CD4-positive, alpha-beta memory T cell (primary cell): ENCODE data around the gene PARM1. TPM values are rescaled to one million over a fixed set of nuclear protein-coding genes. Genes with fewer than 3 reads are reported as not detected.

Experiments
- CTCF ChIA-PET: fragments of 350-600 bp; sonication (Branson Sonifier 250); formaldehyde crosslinking; loops from one replicate; lab custom pipeline; 2021; ENCODE audit warnings: inconsistent platforms; ENCODE audit not compliant: partially characterized antibody; lab: Charles Lee
- POLR2A ChIA-PET: fragments of 350-600 bp; sonication (Branson Sonifier 250); formaldehyde crosslinking; loops from one replicate; lab custom pipeline; 2021; ENCODE audit not compliant: partially characterized antibody; lab: Charles Lee
- DNase-seq, 5 donors: peaks; one replicate each; pipeline versions ENCODE4 v3.0.0 to v3.0.0-alpha.2; 2020 to 2022; ENCODE audit warnings: mixed read lengths in 1 of 5
- H3K27ac ChIP-seq: one replicate; pipeline ENCODE4 v1.7.0; 2013; ENCODE audit warnings: low read depth, low read length
- H3K27me3 ChIP-seq: 2 replicates; pipeline ENCODE4 v1.7.0; 2013; ENCODE audit warnings: mild to moderate bottlenecking, low read length, moderate library complexity; ENCODE audit not compliant: insufficient read depth
- H3K36me3 ChIP-seq: 2 replicates; pipeline ENCODE4 v1.7.0; 2013; ENCODE audit warnings: mild to moderate bottlenecking, low read length, moderate library complexity; ENCODE audit not compliant: insufficient read depth
- H3K4me1 ChIP-seq: 2 replicates; pipeline ENCODE4 v1.7.0; 2013; ENCODE audit warnings: mild to moderate bottlenecking, low read length, moderate library complexity; ENCODE audit not compliant: insufficient read depth
- H3K4me3 ChIP-seq, 2 donors: one replicate each; pipeline ENCODE4 v1.7.0; 2013; ENCODE audit warnings: low read length in 2 of 2, mild to moderate bottlenecking in 1 of 2
- H3K9me3 ChIP-seq, 2 donors: one replicate each; pipeline ENCODE4 v1.7.0; 2013; ENCODE audit warnings: low read length in 2 of 2, control low read depth in 1 of 2; ENCODE audit not compliant: control insufficient read depth in 1 of 2
- H3K27ac Mint-ChIP-seq, 7 donors: one replicate each; pipeline ENCODE4 v1.8.0; 2020 to 2021; ENCODE audit warnings: mixed read lengths in 7 of 7, mild to moderate bottlenecking in 6 of 7, inconsistent platforms in 3 of 7, moderate library complexity in 3 of 7
- H3K27me3 Mint-ChIP-seq, 2 donors: one replicate each; pipeline ENCODE4 v1.8.0; 2020 to 2021; ENCODE audit warnings: mixed read lengths in 2 of 2
- H3K36me3 Mint-ChIP-seq, 2 donors: one replicate each; pipeline ENCODE4 v1.8.0; 2020 to 2021; ENCODE audit warnings: mixed read lengths in 2 of 2, inconsistent platforms in 1 of 2, mild to moderate bottlenecking in 1 of 2
- H3K4me1 Mint-ChIP-seq, 4 donors: one replicate each; pipeline ENCODE4 v1.8.0; 2020 to 2021; ENCODE audit warnings: mixed read lengths in 4 of 4, mild to moderate bottlenecking in 1 of 4
- H3K4me3 Mint-ChIP-seq, 8 donors: one replicate each; pipeline ENCODE4 v1.8.0; 2020 to 2021; ENCODE audit warnings: mixed read lengths in 8 of 8, mild to moderate bottlenecking in 7 of 8, moderate library complexity in 6 of 8, inconsistent platforms in 3 of 8
- H3K9me3 Mint-ChIP-seq, 8 donors: one replicate each; pipeline ENCODE4 v1.8.0; 2020 to 2021; ENCODE audit warnings: mixed read lengths in 8 of 8, mild to moderate bottlenecking in 5 of 8, inconsistent platforms in 3 of 8, moderate library complexity in 1 of 8
- intact Hi-C: fragments of 100-400 bp; cut with micrococcal nuclease; formaldehyde crosslinking; loops from one replicate; pipeline ENCODE4 v1.15.1; 2023
- polyA plus RNA-seq, 2 donors: library from polyadenylated mRNA; unstranded; fragments of 300-500 nt; fragmentation: Illumina TruSeq; gene quantifications; one replicate each; pipeline ENCODE4 v1.2.3, GENCODE V29; 2021
- total RNA-seq, 2 experiments: library from RNA; stranded (reverse); gene quantifications; one replicate each; pipeline ENCODE4 v1.2.3, GENCODE V29; 2021

Gene PARM1
- total and polyA plus RNA-seq, 4 experiments from 2014 or later: 0.28 TPM; not detected in 3

DNA sequence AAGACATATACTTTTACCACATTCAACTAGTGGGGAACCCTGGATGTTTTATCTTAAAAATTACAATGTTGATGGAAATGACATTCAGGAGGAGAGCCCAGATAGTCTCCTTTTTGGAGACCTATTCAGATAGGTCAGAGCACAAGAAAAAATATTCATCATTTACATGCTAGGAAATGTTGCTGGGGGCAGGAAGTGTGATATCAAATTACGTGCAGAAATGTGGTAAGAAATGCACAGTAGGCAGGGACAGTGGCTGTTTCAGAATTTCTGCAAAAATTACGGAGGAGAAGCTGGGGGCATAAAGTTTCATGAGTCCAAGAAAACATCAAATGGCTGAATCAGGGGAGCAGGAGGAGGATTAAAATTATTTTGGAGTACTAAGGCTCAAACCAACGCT lies 8.2 kb downstream of the PARM1 start:
- ChIA-PET CTCF (no interaction called here), POLR2A (no interaction called here)
- Histone ChIP-seq H3K27ac (no peak overlapping the region), H3K4me3 (no peak overlapping the region), H3K4me1 (no peaks in the 10 kb centered on the region), H3K36me3 (no peaks in the 10 kb centered on the region), H3K27me3 (no peaks in the 10 kb centered on the region), H3K9me3 (no peaks in the 10 kb centered on the region)
- DNase-seq: no peak
- Mint-ChIP-seq H3K9me3 (peaks cover 0 to 3% (median 0%) of the 10 kb centered on the region in 8 donors), H3K36me3 (no peaks in the 10 kb centered on the region), H3K27me3 (peaks cover 5 to 6% of the 10 kb centered on the region in 2 donors), H3K4me1 (no peaks in the 10 kb centered on the region), H3K27ac (no peak overlapping the region), H3K4me3 (no peak overlapping the region)
- intact Hi-C loops: no loop called here

DNA sequence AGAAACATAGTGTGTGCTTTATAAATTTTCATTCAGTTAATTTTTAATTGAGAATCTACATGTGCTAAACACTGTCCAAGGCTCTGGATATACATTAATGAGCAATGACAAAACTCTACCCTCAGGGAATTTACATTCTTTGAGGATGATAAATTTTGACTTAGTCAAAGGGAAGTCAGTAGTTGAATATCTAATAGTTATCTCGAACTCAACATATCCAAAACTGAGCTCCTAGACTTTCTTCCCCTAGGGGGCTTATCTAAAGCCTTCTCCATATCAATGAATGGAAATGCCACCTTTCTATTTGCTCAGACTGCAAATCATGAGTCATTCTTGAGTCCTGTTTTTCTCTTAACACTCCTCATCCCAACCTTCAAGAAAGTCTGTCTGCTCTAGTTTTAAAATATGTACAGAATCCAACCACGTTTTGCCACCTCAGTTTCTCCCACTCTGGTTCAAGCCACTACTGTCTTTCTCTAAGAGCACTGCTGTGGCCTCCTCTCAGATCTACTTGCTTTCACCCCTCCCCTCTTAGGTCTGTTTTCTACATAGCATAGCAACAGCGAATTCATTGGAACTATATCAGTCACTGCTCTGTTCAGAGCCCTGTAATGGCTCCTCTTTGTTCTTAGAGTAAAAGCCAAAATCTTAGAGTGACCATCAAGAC lies 9.5 kb downstream of the PARM1 start:
- H3K4me1 Mint-ChIP-seq: no peaks in the 10 kb centered on the region
- Histone ChIP-seq H3K4me1 (no peaks in the 10 kb centered on the region), H3K9me3 (no peaks in the 10 kb centered on the region), H3K4me3 (no peak overlapping the region), H3K27me3 (no peaks in the 10 kb centered on the region), H3K27ac (no peak overlapping the region), H3K36me3 (no peaks in the 10 kb centered on the region)
- no peak overlapping the region for H3K4me3 Mint-ChIP-seq
- no peaks in the 10 kb centered on the region for H3K36me3 Mint-ChIP-seq
- CTCF ChIA-PET: no interaction called here
- peaks cover 0 to 4% (median 0%) of the 10 kb centered on the region in 8 donors for H3K9me3 Mint-ChIP-seq
- peaks cover 0 to 2% of the 10 kb centered on the region in 2 donors for H3K27me3 Mint-ChIP-seq
- intact Hi-C loops: no loop called here
- DNase-seq: no peak
- POLR2A ChIA-PET: no interaction called here
- no peak overlapping the region for H3K27ac Mint-ChIP-seq

DNA sequence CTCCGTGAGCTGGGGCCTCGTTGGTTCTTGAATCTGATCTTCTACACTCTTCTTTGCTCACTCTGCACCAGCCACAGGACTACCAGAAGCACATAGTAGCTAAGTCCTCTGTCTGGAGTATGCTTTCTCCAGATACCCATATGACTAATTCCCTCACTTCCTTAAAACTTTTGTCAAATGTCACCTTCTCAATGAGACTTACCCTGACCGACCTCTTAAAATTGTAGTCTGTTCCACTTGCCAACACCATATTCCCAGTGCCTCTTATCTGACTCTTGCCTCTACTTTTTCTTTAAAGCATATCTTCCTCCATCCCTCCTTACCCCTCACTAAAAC lies 10.0 kb downstream of the PARM1 start:
- Histone ChIP-seq H3K27ac (no peak overlapping the region), H3K9me3 (no peaks in the 10 kb centered on the region), H3K4me1 (no peaks in the 10 kb centered on the region), H3K27me3 (no peaks in the 10 kb centered on the region), H3K36me3 (no peaks in the 10 kb centered on the region), H3K4me3 (no peak overlapping the region)
- peaks cover 0 to 2% of the 10 kb centered on the region in 2 donors for H3K27me3 Mint-ChIP-seq
- intact Hi-C loops: no loop called here
- CTCF ChIA-PET: interaction anchor here (1.0 kb wide), 2 partner anchors 27 to 69 kb away, joined by 3 read pairs; no protein-coding TSS in a partner anchor
- POLR2A ChIA-PET: no interaction called here
- H3K4me1 Mint-ChIP-seq: no peaks in the 10 kb centered on the region
- no peaks in the 10 kb centered on the region for H3K36me3 Mint-ChIP-seq
- H3K9me3 Mint-ChIP-seq: peaks cover 0 to 4% (median 0%) of the 10 kb centered on the region in 8 donors
- no peak for DNase-seq
- H3K27ac Mint-ChIP-seq: no peak overlapping the region
- no peak overlapping the region for H3K4me3 Mint-ChIP-seq

DNA sequence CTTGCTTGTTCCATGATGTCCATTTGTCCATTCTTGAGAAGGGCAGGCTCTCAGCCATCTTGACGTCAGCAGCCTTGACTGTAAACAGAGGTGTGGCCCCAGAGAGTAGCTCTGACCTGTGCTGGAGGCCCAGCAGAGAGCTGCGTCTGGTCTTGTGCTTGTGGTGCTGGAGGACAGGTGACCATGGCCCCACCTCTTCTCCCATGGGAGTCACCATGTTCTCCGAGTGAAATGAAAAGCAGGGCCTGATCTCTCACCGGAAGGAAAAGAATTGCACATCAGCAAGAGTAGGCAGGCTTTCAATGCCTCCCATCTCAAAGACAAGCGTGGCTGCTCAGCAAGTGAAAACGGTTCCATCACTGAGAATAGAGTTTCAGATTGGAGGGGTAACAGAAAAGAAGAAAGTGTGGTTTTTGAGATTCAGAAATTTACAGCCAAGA lies 11.5 kb downstream of the PARM1 start:
- no peaks in the 10 kb centered on the region for H3K4me1 Mint-ChIP-seq
- Histone ChIP-seq H3K27me3 (no peaks in the 10 kb centered on the region), H3K36me3 (no peaks in the 10 kb centered on the region), H3K27ac (no peak overlapping the region), H3K4me3 (no peak overlapping the region), H3K9me3 (no peaks in the 10 kb centered on the region), H3K4me1 (no peaks in the 10 kb centered on the region)
- DNase-seq: no peak
- peaks cover 0 to 2% of the 10 kb centered on the region in 2 donors for H3K27me3 Mint-ChIP-seq
- ChIA-PET CTCF (no interaction called here), POLR2A (no interaction called here)
- H3K36me3 Mint-ChIP-seq: no peaks in the 10 kb centered on the region
- intact Hi-C loops: no loop called here
- H3K4me3 Mint-ChIP-seq: no peak overlapping the region
- peaks cover 0 to 7% (median 0%) of the 10 kb centered on the region in 8 donors for H3K9me3 Mint-ChIP-seq
- no peak overlapping the region for H3K27ac Mint-ChIP-seq

DNA sequence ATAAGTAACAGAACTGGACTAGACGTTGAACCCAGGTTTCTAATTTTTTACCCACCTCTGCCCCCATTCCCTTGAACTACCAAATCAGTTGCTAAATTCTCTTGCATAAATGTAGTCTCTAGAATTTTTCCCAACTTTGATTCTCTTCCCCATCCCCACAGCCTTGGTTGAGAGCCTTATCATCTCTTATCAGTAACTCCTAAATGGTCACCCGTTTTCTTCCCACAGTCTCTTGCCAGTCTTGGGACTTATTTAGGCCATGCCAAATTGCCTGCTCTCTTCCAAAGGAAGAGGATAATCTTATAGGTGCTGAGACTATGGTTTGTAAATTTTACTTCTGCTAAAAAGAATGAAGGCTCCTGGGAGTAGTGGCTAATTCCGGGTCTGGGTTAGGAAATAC lies 13.3 kb downstream of the PARM1 start:
- no peaks in the 10 kb centered on the region for H3K4me1 Mint-ChIP-seq
- H3K9me3 Mint-ChIP-seq: peaks cover 0 to 7% (median 0%) of the 10 kb centered on the region in 8 donors
- Histone ChIP-seq H3K9me3 (no peaks in the 10 kb centered on the region), H3K4me1 (no peaks in the 10 kb centered on the region), H3K36me3 (no peaks in the 10 kb centered on the region), H3K27me3 (no peaks in the 10 kb centered on the region), H3K27ac (no peak overlapping the region), H3K4me3 (no peak overlapping the region)
- ChIA-PET POLR2A (no interaction called here), CTCF (no interaction called here)
- intact Hi-C loops: no loop called here
- H3K4me3 Mint-ChIP-seq: no peak overlapping the region
- no peak for DNase-seq
- no peaks in the 10 kb centered on the region for H3K36me3 Mint-ChIP-seq
- H3K27me3 Mint-ChIP-seq: peaks cover 0 to under 1% of the 10 kb centered on the region in 2 donors
- no peak overlapping the region for H3K27ac Mint-ChIP-seq

DNA sequence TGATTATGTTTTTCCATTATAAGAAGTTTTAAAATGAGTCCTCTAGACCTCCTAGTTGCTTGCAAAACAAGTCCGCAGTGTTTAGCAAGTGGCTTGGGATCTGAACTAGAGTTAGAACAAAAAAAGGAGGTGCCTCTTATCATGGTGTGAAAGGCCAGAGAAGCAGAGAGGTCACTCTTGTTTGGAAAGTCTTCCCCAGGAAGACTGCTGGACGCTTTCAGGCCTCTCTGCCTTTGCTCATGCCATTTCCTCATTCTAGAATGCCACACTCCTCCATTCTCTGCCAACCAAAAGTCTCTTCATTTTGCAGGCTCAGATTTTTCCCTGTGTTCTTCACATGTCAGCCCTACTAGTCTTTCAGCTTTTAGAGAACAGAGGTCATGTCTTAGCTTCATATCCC lies 14.9 kb downstream of the PARM1 start:
- Histone ChIP-seq H3K4me1 (no peaks in the 10 kb centered on the region), H3K4me3 (no peak overlapping the region), H3K9me3 (no peaks in the 10 kb centered on the region), H3K27ac (no peak overlapping the region), H3K36me3 (no peaks in the 10 kb centered on the region), H3K27me3 (no peaks in the 10 kb centered on the region)
- DNase-seq: no peak
- Mint-ChIP-seq H3K27me3 (no peaks in the 10 kb centered on the region), H3K27ac (no peak overlapping the region), H3K4me1 (no peaks in the 10 kb centered on the region), H3K9me3 (peaks cover 0 to 7% (median 0%) of the 10 kb centered on the region in 8 donors), H3K4me3 (no peak overlapping the region), H3K36me3 (no peaks in the 10 kb centered on the region)
- ChIA-PET POLR2A (no interaction called here), CTCF (no interaction called here)
- intact Hi-C loops: no loop called here

DNA sequence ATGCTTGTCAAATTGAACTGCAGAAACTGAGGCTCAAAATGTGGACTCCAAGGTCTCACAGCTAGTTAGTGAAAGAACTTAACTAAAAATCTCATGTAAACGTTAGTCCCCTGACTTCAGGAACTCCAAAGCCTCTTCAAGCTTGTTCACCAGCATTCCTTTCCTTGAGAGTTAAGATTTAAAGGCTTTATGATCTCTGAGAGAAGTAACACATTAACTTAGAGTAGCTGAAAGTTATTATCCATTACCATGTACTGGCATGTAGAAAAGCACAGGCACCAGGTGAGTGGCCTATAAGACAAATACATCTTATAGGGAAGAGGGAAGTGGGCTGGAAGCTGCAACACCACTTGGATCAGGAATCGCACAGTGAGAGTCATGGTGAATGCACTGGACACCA lies 15.3 kb downstream of the PARM1 start:
- no peak overlapping the region for H3K27ac Mint-ChIP-seq
- CTCF ChIA-PET: no interaction called here
- DNase-seq: no peak
- H3K27ac ChIP-seq: no peak overlapping the region
- H3K27me3 ChIP-seq: no peaks in the 10 kb centered on the region
- peaks cover 0 to 7% (median 0%) of the 10 kb centered on the region in 8 donors for H3K9me3 Mint-ChIP-seq
- no peak overlapping the region for H3K4me3 ChIP-seq
- H3K4me1 Mint-ChIP-seq: no peaks in the 10 kb centered on the region
- H3K4me3 Mint-ChIP-seq: no peak overlapping the region
- intact Hi-C loops: no loop called here
- H3K36me3 ChIP-seq: no peaks in the 10 kb centered on the region
- no peaks in the 10 kb centered on the region for H3K9me3 ChIP-seq
- no peaks in the 10 kb centered on the region for H3K27me3 Mint-ChIP-seq
- H3K36me3 Mint-ChIP-seq: no peaks in the 10 kb centered on the region
- POLR2A ChIA-PET: no interaction called here
- no peaks in the 10 kb centered on the region for H3K4me1 ChIP-seq
